HG03469 (cell line): ENCODE results near the gene ANK3.

Source experiments
- ATAC-seq: cut with Tn5 transposase; IDR thresholded peaks from one replicate; pipeline ENCODE4 v1.9.1; 2021; ENCODE audit warnings: mild to moderate bottlenecking, moderate library complexity, moderate number of reproducible peaks; ENCODE audit not compliant: unreplicated experiment

The ANK3 gene

DNA sequence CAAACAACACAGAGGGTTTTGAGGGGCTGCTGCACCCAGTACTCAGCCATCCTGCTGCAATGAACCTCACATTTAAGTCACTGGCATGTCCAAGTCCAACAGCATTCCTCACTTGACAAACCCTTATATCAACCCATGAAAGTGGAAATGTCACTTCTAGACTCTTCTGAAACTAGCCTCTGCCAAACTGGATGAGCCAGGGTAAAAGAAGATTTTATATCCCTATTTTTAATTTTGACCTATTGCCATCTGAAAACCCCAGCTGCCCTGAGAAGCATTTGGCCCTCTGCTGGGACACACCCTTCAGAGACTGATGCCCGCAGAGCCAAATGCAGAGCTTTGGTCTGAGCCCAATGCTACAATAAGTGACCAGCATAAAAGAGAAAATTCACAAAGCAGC is 201.1 kb downstream of the ANK3 start:
- ATAC-seq: no peak

DNA sequence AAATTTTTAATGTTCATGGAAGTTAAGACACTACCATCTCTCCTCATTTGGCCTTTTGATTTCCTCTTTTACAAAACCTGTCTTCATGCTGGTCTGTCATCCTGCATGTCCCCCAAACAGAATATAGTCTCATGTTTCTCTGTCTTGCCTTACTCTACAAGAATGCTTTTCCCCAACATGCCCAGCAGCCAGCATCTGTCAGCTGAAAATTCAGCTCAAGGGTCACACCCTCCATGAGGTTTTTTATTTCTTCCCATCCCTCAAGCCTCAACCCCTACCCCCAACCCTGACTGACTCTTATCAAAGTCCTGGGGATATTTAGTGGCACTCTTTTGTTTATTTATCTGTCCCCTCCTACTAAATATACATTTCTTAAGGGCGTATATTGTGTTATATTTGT is 202.0 kb downstream of the ANK3 start:
- no peak for ATAC-seq

DNA sequence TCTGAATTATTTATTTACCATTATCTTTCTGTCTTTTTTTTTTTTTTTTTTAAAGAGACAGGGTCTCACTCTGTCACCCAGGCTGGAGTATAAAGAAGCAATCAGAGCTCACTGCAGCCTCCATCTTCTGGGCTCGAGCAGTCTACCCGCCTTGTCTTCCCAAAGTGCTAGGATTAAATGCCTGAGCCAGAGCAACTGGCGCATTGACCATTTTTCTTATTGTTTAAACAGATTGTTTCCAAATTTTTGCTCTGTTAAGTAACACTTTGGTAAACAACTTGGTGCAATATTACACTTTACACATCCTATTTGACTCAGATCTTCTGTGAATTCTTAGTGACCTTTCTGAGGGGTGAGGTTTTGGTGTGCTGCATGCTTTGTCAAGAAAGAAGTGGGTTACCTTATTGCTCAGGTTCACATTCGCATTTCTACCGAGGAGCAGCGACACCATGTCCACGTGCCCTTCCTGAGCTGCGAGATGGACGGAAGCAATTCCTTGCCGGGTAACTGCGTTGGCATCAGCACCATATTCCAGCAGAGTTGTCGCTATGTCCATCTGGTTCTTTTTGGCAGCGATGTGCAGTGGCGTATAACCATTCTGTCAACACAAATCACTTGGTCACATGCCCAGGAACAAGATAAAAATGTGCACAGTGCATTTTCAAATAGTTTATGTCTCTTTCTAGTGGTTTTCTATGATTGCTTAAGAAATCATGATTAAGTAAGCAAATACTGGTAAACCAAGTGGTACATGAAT is 203.2 kb downstream of the ANK3 start:
- no peak for ATAC-seq

- no peak for ATAC-seq
These were observed 204.3 kb downstream of the ANK3 start for GRCh38 chr10:60185421-60185820.

GRCh38 chr10:60182691-60183090 is 207.0 kb downstream of the ANK3 start:
- ATAC-seq: no peak

GRCh38 chr10:60176925-60177324 is 212.8 kb downstream of the ANK3 start:
- ATAC-seq: no peak

GRCh38 chr10:60175441-60175971 is 214.2 kb downstream of the ANK3 start:
- no peak for ATAC-seq

DNA sequence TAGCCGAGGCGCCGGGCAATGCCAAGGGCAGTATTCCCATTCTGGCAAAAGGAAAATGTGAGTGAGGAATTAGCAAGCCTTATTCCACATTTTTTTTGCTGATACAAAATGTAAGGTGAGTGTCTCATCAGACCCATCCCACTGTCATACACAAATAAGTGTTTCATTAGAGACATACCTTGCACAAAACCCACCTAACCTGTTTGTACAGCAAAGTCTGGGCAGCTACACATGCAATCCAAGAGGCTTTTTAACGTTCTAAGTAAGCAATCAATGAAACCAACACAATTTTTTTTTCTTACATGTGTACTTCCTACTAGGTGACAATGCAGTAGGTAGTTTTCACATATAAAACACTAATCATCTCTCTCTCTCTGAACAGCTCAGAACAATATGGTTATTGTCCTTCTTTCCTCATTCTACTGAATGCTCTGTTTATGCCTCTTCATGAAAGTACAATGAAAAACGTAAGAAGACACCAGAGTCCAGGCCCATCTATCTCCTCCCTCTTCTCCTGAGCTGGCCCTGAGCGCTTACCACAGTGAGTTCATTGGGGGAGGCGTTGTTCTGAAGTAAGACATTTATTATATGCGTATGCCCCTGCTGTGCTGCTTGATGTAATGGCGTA is 217.2 kb downstream of the ANK3 start:
- no peak for ATAC-seq

DNA sequence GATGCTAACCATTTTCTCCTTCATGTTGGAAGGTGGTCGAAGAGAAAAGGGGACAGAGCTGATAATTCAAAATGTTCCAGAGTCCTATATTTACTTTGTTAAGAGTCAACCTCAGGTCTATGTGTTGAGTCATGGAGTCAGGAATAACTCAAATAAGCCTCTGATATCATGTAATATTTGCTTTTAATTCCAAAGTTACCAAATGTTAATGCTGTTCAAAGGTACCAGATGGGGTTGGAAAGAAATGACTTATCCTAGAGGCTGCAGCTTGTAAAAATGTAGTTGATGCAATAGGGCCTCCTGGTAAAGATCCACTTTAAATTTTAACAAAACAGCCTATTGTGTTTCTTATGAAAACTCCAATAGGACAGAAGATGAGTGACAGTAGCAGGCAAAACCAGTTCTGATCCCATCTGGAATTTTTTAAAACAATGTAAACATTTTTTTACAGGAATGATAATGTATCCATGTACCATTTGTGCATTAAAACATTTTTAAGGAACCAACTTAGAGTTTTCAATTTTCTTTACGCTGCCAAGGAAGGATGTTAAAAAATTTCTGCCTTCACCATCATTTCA is 218.2 kb downstream of the ANK3 start:
- ATAC-seq: no peak

GRCh38 chr10:60170250-60170649 is 219.4 kb downstream of the ANK3 start:
- ATAC-seq: no peak

DNA sequence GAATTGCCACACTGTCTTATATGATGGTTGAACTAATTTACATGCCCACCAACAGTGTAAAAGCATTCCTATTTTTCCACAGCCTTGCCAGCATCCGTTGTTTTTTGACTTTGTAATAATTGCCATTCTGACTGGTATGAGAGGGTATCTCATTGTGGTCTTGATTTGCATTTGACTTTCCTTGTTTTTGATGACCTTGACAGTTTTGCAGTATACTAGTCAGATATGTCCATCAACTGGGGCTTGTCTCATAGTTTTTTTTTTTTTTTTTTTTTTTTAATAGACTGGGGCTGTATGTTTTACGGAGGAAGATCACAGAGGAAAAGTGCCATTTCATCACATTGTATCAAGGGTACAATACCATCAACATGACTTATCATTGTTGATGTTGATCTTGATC is 220.6 kb downstream of the ANK3 start:
- ATAC-seq: no peak

DNA sequence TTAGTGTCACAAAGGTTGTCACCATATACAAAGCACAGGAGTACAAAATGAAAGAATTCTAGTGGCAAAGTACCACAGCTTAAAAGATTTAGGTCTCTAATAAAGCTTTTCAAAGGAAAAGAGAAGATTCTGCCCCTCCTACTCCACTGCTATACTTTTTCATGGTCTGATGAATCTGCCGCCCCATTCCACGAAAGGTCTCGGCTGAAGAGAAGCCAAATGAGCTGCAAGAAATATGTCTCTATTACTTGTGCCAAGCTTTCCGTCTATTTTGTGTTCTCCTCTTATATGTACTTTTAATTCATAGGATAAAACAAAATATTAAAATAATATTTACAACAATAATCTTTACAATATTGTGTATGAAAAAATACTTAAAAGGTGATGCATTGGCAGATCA is 222.6 kb downstream of the ANK3 start:
- no peak for ATAC-seq

DNA sequence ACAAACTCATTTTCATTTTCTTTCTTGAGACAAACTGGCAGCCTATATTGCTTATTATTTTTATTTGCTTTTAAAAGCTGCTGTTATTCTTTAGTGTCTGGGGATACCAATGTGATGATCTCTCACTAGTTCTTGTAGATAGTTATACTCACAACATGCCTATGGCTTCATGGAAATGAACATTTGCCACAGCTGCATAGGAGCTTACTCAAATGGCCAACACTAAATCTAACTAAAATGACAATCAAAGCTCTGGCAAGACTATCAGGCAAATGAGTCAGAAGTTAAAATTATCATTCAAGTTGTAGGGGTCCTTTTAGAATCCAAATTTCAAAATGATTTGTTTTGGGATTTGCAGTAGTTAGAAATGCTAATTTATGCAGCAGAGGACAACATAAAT is 225.9 kb downstream of the ANK3 start:
- no peak for ATAC-seq

GRCh38 chr10:60162631-60163030 is 227.0 kb downstream of the ANK3 start:
- no peak for ATAC-seq

GRCh38 chr10:60155943-60156683 is 233.6 kb downstream of the ANK3 start:
- no peak for ATAC-seq

- no peak for ATAC-seq
These were observed 234.4 kb downstream of the ANK3 start for GRCh38 chr10:60155099-60155877.

GRCh38 chr10:60149003-60149402 is 240.7 kb downstream of the ANK3 start:
- no peak for ATAC-seq

GRCh38 chr10:60148266-60148840 is 241.3 kb downstream of the ANK3 start:
- ATAC-seq: no peak

DNA sequence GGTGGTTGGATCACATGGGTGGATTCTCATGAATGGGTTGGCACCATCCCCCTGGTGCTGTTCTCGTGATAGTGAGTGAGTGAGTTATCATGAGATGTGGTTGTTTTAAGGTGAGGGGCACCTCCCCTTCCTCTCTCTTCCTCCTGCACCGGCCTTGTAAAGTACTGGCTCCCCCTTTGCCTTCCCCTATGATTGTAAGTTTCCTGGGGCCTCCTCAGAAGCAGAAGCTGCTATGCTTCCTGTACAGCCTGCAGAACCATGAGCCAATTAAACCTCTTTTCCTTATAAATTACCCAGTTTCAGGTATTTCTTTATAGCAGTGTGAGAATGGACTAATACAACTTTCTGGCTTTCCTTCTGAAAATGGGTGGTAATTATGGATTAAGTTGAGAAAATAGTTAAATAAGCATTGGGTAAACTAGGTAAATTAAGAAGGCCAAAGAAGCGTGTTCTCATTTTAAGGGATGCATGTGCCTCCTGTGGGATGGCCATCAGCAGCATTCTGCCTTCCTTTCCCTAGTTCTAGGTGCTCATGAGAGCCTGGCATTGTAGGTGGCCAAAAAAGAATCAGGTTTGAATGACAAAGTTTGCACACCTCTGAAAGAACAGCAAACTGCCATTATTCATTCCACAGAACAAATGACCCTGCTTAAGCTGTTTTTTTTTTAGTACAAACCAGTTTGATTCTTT is 242.0 kb downstream of the ANK3 start:
- no peak for ATAC-seq

DNA sequence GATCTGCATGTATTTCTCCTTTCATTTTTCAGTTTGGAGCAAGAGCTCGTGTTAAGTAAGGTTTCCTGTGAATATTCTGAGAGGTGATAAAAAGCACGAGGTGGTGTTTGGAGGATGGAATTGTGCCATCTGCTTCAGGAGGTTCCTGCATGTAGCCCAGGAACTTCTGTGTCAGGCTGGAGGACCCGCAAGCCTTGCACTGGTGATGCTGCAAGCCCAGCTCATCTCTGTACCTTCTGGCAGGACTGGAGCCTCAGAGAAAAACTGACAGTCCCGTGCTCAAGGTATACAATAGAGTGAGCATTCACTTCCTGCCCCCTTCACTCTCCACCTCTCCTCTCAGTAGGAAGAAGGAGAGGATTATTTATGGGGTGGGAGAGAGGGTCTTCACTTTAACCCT is 242.7 kb downstream of the ANK3 start:
- ATAC-seq: no peak
